GM12878 (cell line): Measurements from ENCODE around the gene TNFAIP1. TPM values are rescaled to one million over a fixed set of nuclear protein-coding genes. Genes with fewer than 3 reads are reported as not detected.

ENCODE experiments used
- ATAC-seq: fragments of 200-7000 bp; cut with Tn5 transposase; 3 replicates; pipeline ENCODE4 v1.9.1; 2020; ENCODE audit warnings: mild to moderate bottlenecking, moderate library complexity
- BruUV-seq: library from RNA; stranded (reverse); fragments of 400-500 nt; replicated peaks from 2 replicates; lab custom pipeline; 2021; lab: Mats Ljungman, UMichigan
- CTCF ChIA-PET: fragments of 300-600 bp; sonication (Branson Sonifier 250); formaldehyde crosslinking; extraction: SDS; loops from one replicate; lab custom pipeline; 2021; ENCODE audit warnings: inconsistent platforms; lab: Yijun Ruan, JAX
- POLR2A ChIA-PET: fragments of 350-600 bp; formaldehyde crosslinking; extraction: SDS; loops from one replicate; lab custom pipeline; 2021; ENCODE audit warnings: inconsistent platforms; lab: Charles Lee
- RAD21 ChIA-PET: fragments of 300-600 bp; sonication (Branson Sonifier 250); formaldehyde crosslinking; loops from one replicate; lab custom pipeline; 2023; ENCODE audit warnings: antibody characterized with exemption; ENCODE audit not compliant: unreplicated experiment; lab: Charles Lee
- SMC1A ChIA-PET: fragments of 300-600 bp; sonication (Branson Sonifier 250); formaldehyde crosslinking; loops from one replicate; lab custom pipeline; 2023; ENCODE audit not compliant: unreplicated experiment, uncharacterized antibody; lab: Charles Lee
- DNase-seq: peaks from one replicate; pipeline ENCODE4 v3.0.0-alpha.2; 2011; ENCODE audit warnings: low read depth, low spot score
- FAIRE-seq: peaks from 3 replicates; lab custom pipeline; 2011; peaks lifted over from hg19 to GRCh38; lab: Jason Lieb, UNC
- H2AFZ ChIP-seq: 2 replicates; pipeline ENCODE4 v1.6.0; 2011; ENCODE audit warnings: low read depth, low read length, control low read depth; ENCODE audit not compliant: control insufficient read depth
- H3K27ac ChIP-seq: 2 replicates; pipeline ENCODE4 v1.5.1; 2011; ENCODE audit warnings: control low read depth; ENCODE audit not compliant: control insufficient read depth, insufficient read depth
- H3K27me3 ChIP-seq, 2 experiments: replicated peaks in 1 of 2; 2 replicates each; pipeline versions ENCODE4 v1.6.0 to v1.6.1; 2011; ENCODE audit warnings: low read length in 1 of 2; ENCODE audit not compliant: control insufficient read depth in 2 of 2, insufficient read depth in 2 of 2
- H3K36me3 ChIP-seq, 2 experiments: 2 replicates each; pipeline ENCODE4 v1.5.1; 2011; ENCODE audit warnings: low read length in 1 of 2; ENCODE audit not compliant: control insufficient read depth in 2 of 2, insufficient read depth in 2 of 2
- H3K4me1 ChIP-seq: 2 replicates; pipeline ENCODE4 v1.6.1; 2011; ENCODE audit warnings: mild to moderate bottlenecking, low read length, moderate library complexity, mixed read lengths; ENCODE audit not compliant: control insufficient read depth, insufficient read depth
- H3K4me2 ChIP-seq: 2 replicates; pipeline ENCODE4 v1.6.0; 2011; ENCODE audit warnings: control low read depth; ENCODE audit not compliant: control insufficient read depth, insufficient read depth
- H3K4me3 ChIP-seq: fragments of 200-600 bp; sonication (generic); 2 replicates; pipeline ENCODE4 v1.5.1; 2016
- H3K79me2 ChIP-seq: 2 replicates; pipeline ENCODE4 v1.6.0; 2011; ENCODE audit warnings: low read length; ENCODE audit not compliant: control insufficient read depth, insufficient read depth
- H3K9ac ChIP-seq: 2 replicates; pipeline ENCODE4 v1.8.0; 2011; ENCODE audit warnings: low read length, control low read depth, mixed read lengths; ENCODE audit not compliant: control insufficient read depth, insufficient read depth
- H3K9me3 ChIP-seq: replicated peaks from 3 replicates; pipeline ENCODE4 v1.5.1; 2011; ENCODE audit warnings: mild to moderate bottlenecking, low read length; ENCODE audit not compliant: control insufficient read depth, insufficient read depth
- H4K20me1 ChIP-seq: 2 replicates; pipeline ENCODE4 v1.6.0; 2011; ENCODE audit not compliant: control insufficient read depth, insufficient read depth
- CBX5 ChIP-seq: sonication (generic); IDR thresholded peaks from 2 replicates; pipeline ENCODE4 v1.6.1; 2016; ENCODE audit warnings: low read depth, moderate library complexity, mild to moderate bottlenecking, inconsistent platforms
- GABPA ChIP-seq: IDR thresholded peaks from 2 replicates; pipeline ENCODE4 v1.6.1; 2014; ENCODE audit warnings: antibody characterized with exemption, low read depth, mild to moderate bottlenecking, inconsistent platforms
- IRF4 ChIP-seq: IDR thresholded peaks from 2 replicates; pipeline ENCODE4 v1.6.1; 2011; ENCODE audit warnings: low read depth, low read length
- JUNB ChIP-seq: IDR thresholded peaks from 2 replicates; pipeline ENCODE4 v1.6.1; 2016; ENCODE audit warnings: antibody characterized with exemption, mild to moderate bottlenecking
- JUND ChIP-seq: IDR thresholded peaks from 2 replicates; pipeline ENCODE4 v1.6.1; 2012; ENCODE audit warnings: low read depth, mild to moderate bottlenecking, low read length, improper control_type of control experiment, moderate library complexity
- RAD21 ChIP-seq: IDR thresholded peaks from 2 replicates; pipeline ENCODE4 v1.6.1; 2011; ENCODE audit warnings: mild to moderate bottlenecking, low read depth, low read length, moderate library complexity; ENCODE audit not compliant: insufficient read depth
- RB1 ChIP-seq: fragments of 450-650 bp; formaldehyde crosslinking; IDR thresholded peaks from 2 replicates; pipeline ENCODE4 v1.6.1; 2017; ENCODE audit warnings: mild to moderate bottlenecking, borderline replicate concordance
- RELB ChIP-seq: fragments of 450-650 bp; IDR thresholded peaks from 2 replicates; pipeline ENCODE4 v1.6.1; 2017; ENCODE audit warnings: low read depth, mild to moderate bottlenecking, moderate library complexity
- SMC3 ChIP-seq: IDR thresholded peaks from 2 replicates; pipeline ENCODE4 v1.6.1; 2011; ENCODE audit warnings: low read length, improper control_type of control experiment, borderline replicate concordance
- TAF1 ChIP-seq: IDR thresholded peaks from 2 replicates; pipeline ENCODE4 v1.6.1; 2011; ENCODE audit warnings: mild to moderate bottlenecking, low read depth, low read length, borderline replicate concordance
- TCF3 ChIP-seq: IDR thresholded peaks from 2 replicates; pipeline ENCODE4 v1.6.1; 2012; ENCODE audit warnings: low read depth, mild to moderate bottlenecking, low read length, borderline replicate concordance; ENCODE audit not compliant: insufficient read depth
- ZNF207 ChIP-seq: fragments of 450-650 bp; IDR thresholded peaks from 2 replicates; pipeline ENCODE4 v1.6.1; 2014; ENCODE audit warnings: antibody characterized with exemption, mild to moderate bottlenecking, borderline replicate concordance
- WGBS: methylation state at CpG from one replicate; pipeline ENCODE4 v1.1.6; 2016; ENCODE audit warnings: low lambda C conversion rate; ENCODE audit not compliant: insufficient replicate concordance, insufficient coverage; ENCODE audit errors: missing lambda C conversion rate; 5-methylcytosine and 5-hydroxymethylcytosine counted together
- in situ Hi-C: fragments of 300-500 bp; cut with MboI; formaldehyde crosslinking; loops from 9 replicates; pipeline ENCODE4 v1.14.3; 2018; ENCODE audit warnings: mixed read lengths
- intact Hi-C: fragments of 100-400 bp; cut with micrococcal nuclease; formaldehyde crosslinking; loops from one replicate; pipeline ENCODE4 v1.14.2; 2022; ENCODE audit not compliant: unreplicated experiment
- polyA plus RNA-seq, 11 experiments: library from polyadenylated mRNA; depleted of rRNA in 4 of 11; unstranded in 6 of 11; stranded (reverse) in 5 of 11; fragments of >200 nt; fragmentation: Nextera tagmentation in 4 of 11; fragmentation: Illumina TruSeq in 1 of 11; extraction: Ambion mirVana in 4 of 11; extraction: Trizol in 1 of 11; gene quantifications; 1 replicate in 1 of 11; 2 replicates in 10 of 11; pipeline versions ENCODE4 v1.2.1 to v1.2.3, GENCODE V29; 2011 to 2016; ENCODE audit warnings: inconsistent platforms in 2 of 11, missing spikeins in 2 of 11, low read depth in 1 of 11
- total RNA-seq, 4 experiments: library from RNA; depleted of rRNA in 3 of 4; stranded (reverse); fragments of >200 nt in 3 of 4; fragmentation: Illumina TruSeq in 1 of 4; extraction: Trizol in 1 of 4; gene quantifications; 2 replicates each; pipeline versions ENCODE4 v1.2.1 to v1.2.3, GENCODE V29; 2013 to 2021
- TF ChIP-seq, protein P1 (sequence below): IDR thresholded peaks from 2 replicates; pipeline ENCODE4 v1.6.1; 2012; ENCODE audit warnings: improper control_type of control experiment, low read depth, low read length; ENCODE audit not compliant: insufficient replicate concordance

The TNFAIP1 gene
- total and polyA plus RNA-seq, 10 of the 15 experiments (the other 5 are each of a cell fraction or from before 2014, with no cell fraction given), result 1.8 to 16.9 (median 11.7) TPM

GRCh38 chr17:28334666-28335200, 828 bp upstream of the TNFAIP1 start:
- H3K4me3 ChIP-seq, result peak overlapping the region; percentile 88
- BruUV-seq, result TSS peak; percentile 67
- H3K36me3 ChIP-seq, result peaks cover 0 to 2% of the 10 kb centered on the region in 2 experiments; a peak in 2 of 4 replicates
- ChIA-PET SMC1A (interaction anchor here (1.0 to 3.6 kb wide), 9 partner anchors 9 to 82 kb away, joined by 3 to 27 read pairs (median 6); partner anchors contain the start of gene POLDIP2), CTCF (interaction anchor here (0.6 to 3.6 kb wide), 13 partner anchors 9 to 529 kb away, joined by 3 to 29 read pairs (median 6); partner anchors contain the start of genes POLDIP2 and TMEM97), POLR2A (interaction anchor here (0.5 to 2.4 kb wide), 12 partner anchors 13 to 852 kb away, joined by 3 to 26 read pairs (median 4); partner anchors contain the start of genes PIGS, POLDIP2 and TMEM97), RAD21 (interaction anchor here (0.8 to 3.9 kb wide), 11 partner anchors 9 to 575 kb away, joined by 3 to 31 read pairs (median 5); partner anchors contain the start of genes POLDIP2 and TMEM97)
- peak overlapping the region; percentile 86 for H3K4me2 ChIP-seq
- intact Hi-C loops (loop anchor here (1.0 kb wide), 2 partner anchors 15 to 23 kb away; partner anchors contain the start of genes POLDIP2 and TMEM97), in situ Hi-C loops (loop anchor here (10.0 kb wide), 1 partner anchor 620 kb away; the partner anchor contains the start of gene PHF12)
- H3K9me3 ChIP-seq, result no peaks in the 10 kb centered on the region
- FAIRE-seq (no peak), ATAC-seq (no peak), DNase-seq (no peak)
- peak overlapping the region; percentile 63 for H3K9ac ChIP-seq
- H3K27ac ChIP-seq, result peak overlapping the region; percentile 36
- peaks cover 3% of the 10 kb centered on the region for H3K4me1 ChIP-seq
- H3K27me3 ChIP-seq, result no peaks in the 10 kb centered on the region
- peaks cover 19% of the 10 kb centered on the region for H3K79me2 ChIP-seq
- no peaks in the 10 kb centered on the region; the same call in 1 of the 2 replicates for H4K20me1 ChIP-seq
- 9% methylated on average over 18 of the region's 18 CpGs for WGBS
- H2AFZ ChIP-seq, result peak overlapping the region; percentile 85
- TF ChIP-seq IRF4 (no peak), JUND (no peak), RB1 (no peak), RELB (no peak), TAF1 (no peak), TCF3 (no peak), RAD21 (no peak), SMC3 (no peak), JUNB (no peak), ZNF207 (no peak), CBX5 (no peak), GABPA (no peak)
- TF ChIP-seq, protein P1, sequence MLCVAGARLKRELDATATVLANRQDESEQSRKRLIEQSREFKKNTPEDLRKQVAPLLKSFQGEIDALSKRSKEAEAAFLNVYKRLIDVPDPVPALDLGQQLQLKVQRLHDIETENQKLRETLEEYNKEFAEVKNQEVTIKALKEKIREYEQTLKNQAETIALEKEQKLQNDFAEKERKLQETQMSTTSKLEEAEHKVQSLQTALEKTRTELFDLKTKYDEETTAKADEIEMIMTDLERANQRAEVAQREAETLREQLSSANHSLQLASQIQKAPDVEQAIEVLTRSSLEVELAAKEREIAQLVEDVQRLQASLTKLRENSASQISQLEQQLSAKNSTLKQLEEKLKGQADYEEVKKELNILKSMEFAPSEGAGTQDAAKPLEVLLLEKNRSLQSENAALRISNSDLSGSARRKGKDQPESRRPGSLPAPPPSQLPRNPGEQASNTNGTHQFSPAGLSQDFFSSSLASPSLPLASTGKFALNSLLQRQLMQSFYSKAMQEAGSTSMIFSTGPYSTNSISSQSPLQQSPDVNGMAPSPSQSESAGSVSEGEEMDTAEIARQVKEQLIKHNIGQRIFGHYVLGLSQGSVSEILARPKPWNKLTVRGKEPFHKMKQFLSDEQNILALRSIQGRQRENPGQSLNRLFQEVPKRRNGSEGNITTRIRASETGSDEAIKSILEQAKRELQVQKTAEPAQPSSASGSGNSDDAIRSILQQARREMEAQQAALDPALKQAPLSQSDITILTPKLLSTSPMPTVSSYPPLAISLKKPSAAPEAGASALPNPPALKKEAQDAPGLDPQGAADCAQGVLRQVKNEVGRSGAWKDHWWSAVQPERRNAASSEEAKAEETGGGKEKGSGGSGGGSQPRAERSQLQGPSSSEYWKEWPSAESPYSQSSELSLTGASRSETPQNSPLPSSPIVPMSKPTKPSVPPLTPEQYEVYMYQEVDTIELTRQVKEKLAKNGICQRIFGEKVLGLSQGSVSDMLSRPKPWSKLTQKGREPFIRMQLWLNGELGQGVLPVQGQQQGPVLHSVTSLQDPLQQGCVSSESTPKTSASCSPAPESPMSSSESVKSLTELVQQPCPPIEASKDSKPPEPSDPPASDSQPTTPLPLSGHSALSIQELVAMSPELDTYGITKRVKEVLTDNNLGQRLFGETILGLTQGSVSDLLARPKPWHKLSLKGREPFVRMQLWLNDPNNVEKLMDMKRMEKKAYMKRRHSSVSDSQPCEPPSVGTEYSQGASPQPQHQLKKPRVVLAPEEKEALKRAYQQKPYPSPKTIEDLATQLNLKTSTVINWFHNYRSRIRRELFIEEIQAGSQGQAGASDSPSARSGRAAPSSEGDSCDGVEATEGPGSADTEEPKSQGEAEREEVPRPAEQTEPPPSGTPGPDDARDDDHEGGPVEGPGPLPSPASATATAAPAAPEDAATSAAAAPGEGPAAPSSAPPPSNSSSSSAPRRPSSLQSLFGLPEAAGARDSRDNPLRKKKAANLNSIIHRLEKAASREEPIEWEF, result no peak
